Endodermal cell (in vitro differentiated cells): Measurements from ENCODE around the gene SGSM2. TPM values are rescaled to one million over a fixed set of nuclear protein-coding genes. Genes with fewer than 3 reads are reported as not detected.

Experiments
- DNase-seq: peaks from one replicate; pipeline ENCODE4 v3.0.0-alpha.2; 2017
- H3K27ac ChIP-seq: 2 replicates; pipeline ENCODE4 v1.5.1; 2013; ENCODE audit warnings: mild to moderate bottlenecking, low read depth, low read length, moderate library complexity
- H3K27me3 ChIP-seq: 2 replicates; pipeline ENCODE4 v1.6.1; 2013; ENCODE audit warnings: mild to moderate bottlenecking, low read length, moderate library complexity; ENCODE audit not compliant: insufficient read depth, control insufficient read depth, poor library complexity, severe bottlenecking
- H3K36me3 ChIP-seq: 2 replicates; pipeline ENCODE4 v1.7.0; 2013; ENCODE audit warnings: mild to moderate bottlenecking, low read length, moderate library complexity; ENCODE audit not compliant: control insufficient read depth, insufficient read depth
- H3K4me1 ChIP-seq: one replicate; pipeline ENCODE4 v1.7.0; 2013; ENCODE audit warnings: low read length; ENCODE audit not compliant: control insufficient read depth, insufficient read depth
- H3K4me3 ChIP-seq: 2 replicates; pipeline ENCODE4 v1.5.1; 2013; ENCODE audit warnings: mild to moderate bottlenecking, low read length, moderate library complexity
- H3K9ac ChIP-seq: 2 replicates; pipeline ENCODE4 v1.6.1; 2013; ENCODE audit warnings: mild to moderate bottlenecking, low read length, moderate library complexity; ENCODE audit not compliant: poor library complexity, severe bottlenecking; ENCODE audit errors: extremely low read depth
- H3K9me3 ChIP-seq: 2 replicates; pipeline ENCODE4 v1.6.1; 2013; ENCODE audit warnings: mild to moderate bottlenecking, low read length, moderate library complexity; ENCODE audit not compliant: control insufficient read depth
- H3K27ac Mint-ChIP-seq: 2 replicates; pipeline ENCODE4 v1.8.0; 2020; ENCODE audit warnings: mixed read lengths
- H3K27me3 Mint-ChIP-seq: 2 replicates; pipeline ENCODE4 v1.8.0; 2021; ENCODE audit warnings: mild to moderate bottlenecking, mixed read lengths; ENCODE audit not compliant: insufficient read depth
- H3K36me3 Mint-ChIP-seq: 2 replicates; pipeline ENCODE4 v1.8.0; 2020; ENCODE audit warnings: low read depth, mixed read lengths
- H3K4me1 Mint-ChIP-seq: 2 replicates; pipeline ENCODE4 v1.8.0; 2020; ENCODE audit warnings: mixed read lengths
- H3K4me3 Mint-ChIP-seq: 2 replicates; pipeline ENCODE4 v1.8.0; 2020; ENCODE audit warnings: mild to moderate bottlenecking, moderate library complexity, mixed read lengths
- H3K9me3 Mint-ChIP-seq: 2 replicates; pipeline ENCODE4 v1.8.0; 2020; ENCODE audit warnings: mild to moderate bottlenecking, mixed read lengths
- WGBS, 2 experiments: methylation state at CpG; one replicate each; pipeline versions ENCODE4 v1.1.5 to v1.1.7; 2013; ENCODE audit warnings: missing lambda C conversion rate in 2 of 2, mixed read lengths in 1 of 2; ENCODE audit not compliant: insufficient coverage in 1 of 2, insufficient read length in 1 of 2; 5-methylcytosine and 5-hydroxymethylcytosine counted together
- total RNA-seq, 2 donors: library from RNA; stranded (reverse); fragmentation: NEBNext Ultra II Directional in 1 of 2; extraction: Animal tissue kit (Norgen Biotek cat#: 25700) in 1 of 2; gene quantifications; 2 replicates in 1 of 2; 3 replicates in 1 of 2; pipeline ENCODE4 v1.2.1, GENCODE V29; 2021
- TF ChIP-seq, protein P1 (sequence below): fragments of 200-600 bp; sonication (generic); conservative IDR thresholded peaks from 2 replicates; pipeline ENCODE4 v1.5.0; 2021; ENCODE audit warnings: antibody characterized with exemption, mild to moderate bottlenecking

The SGSM2 gene
- total RNA-seq, 2 donors from 2014 or later, result 62.5 to 77.3 TPM

- Histone ChIP-seq H3K27ac (peak overlapping the region; percentile 22), H3K4me3 (peak overlapping the region; percentile 88), H3K9ac (peak overlapping the region; percentile 67), H3K4me1 (peaks cover 11% of the 10 kb centered on the region), H3K27me3 (no peaks in the 10 kb centered on the region), H3K9me3 (no peaks in the 10 kb centered on the region), H3K36me3 (peaks cover 27% of the 10 kb centered on the region)
- Mint-ChIP-seq H3K9me3 (no peaks in the 10 kb centered on the region), H3K4me1 (peaks cover 14% of the 10 kb centered on the region), H3K27me3 (no peaks in the 10 kb centered on the region), H3K27ac (peak overlapping the region; percentile 22), H3K36me3 (peaks cover 19% of the 10 kb centered on the region), H3K4me3 (no peak overlapping the region)
- DNase-seq, result peak; percentile 82
- TF ChIP-seq, protein P1, sequence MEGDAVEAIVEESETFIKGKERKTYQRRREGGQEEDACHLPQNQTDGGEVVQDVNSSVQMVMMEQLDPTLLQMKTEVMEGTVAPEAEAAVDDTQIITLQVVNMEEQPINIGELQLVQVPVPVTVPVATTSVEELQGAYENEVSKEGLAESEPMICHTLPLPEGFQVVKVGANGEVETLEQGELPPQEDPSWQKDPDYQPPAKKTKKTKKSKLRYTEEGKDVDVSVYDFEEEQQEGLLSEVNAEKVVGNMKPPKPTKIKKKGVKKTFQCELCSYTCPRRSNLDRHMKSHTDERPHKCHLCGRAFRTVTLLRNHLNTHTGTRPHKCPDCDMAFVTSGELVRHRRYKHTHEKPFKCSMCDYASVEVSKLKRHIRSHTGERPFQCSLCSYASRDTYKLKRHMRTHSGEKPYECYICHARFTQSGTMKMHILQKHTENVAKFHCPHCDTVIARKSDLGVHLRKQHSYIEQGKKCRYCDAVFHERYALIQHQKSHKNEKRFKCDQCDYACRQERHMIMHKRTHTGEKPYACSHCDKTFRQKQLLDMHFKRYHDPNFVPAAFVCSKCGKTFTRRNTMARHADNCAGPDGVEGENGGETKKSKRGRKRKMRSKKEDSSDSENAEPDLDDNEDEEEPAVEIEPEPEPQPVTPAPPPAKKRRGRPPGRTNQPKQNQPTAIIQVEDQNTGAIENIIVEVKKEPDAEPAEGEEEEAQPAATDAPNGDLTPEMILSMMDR, result no peak
- 20 to 28% methylated on average over 2 to 5 of the region's 5 CpGs for WGBS, 2 experiments
Observed at GRCh38 chr17:2338315-2338657, 985 bp downstream of the SGSM2 start.

GRCh38 chr17:2343421-2343820 lies 6.1 kb downstream of the SGSM2 start:
- Histone ChIP-seq H3K27me3 (no peaks in the 10 kb centered on the region), H3K36me3 (peaks cover 24% of the 10 kb centered on the region), H3K27ac (no peak overlapping the region), H3K4me3 (no peak overlapping the region), H3K9ac (no peak overlapping the region), H3K4me1 (peaks cover 5% of the 10 kb centered on the region), H3K9me3 (no peaks in the 10 kb centered on the region)
- H3K4me3 Mint-ChIP-seq, result no peak overlapping the region
- H3K27ac Mint-ChIP-seq, result no peak overlapping the region
- DNase-seq, result no peak
- TF ChIP-seq, protein P1, result no peak
- peaks cover 12% of the 10 kb centered on the region for H3K4me1 Mint-ChIP-seq
- H3K27me3 Mint-ChIP-seq, result no peaks in the 10 kb centered on the region
- H3K36me3 Mint-ChIP-seq, result peaks cover 32% of the 10 kb centered on the region
- no peaks in the 10 kb centered on the region for H3K9me3 Mint-ChIP-seq
- 91 to 98% methylated on average over 5 of the region's 5 CpGs for WGBS, 2 experiments

DNA sequence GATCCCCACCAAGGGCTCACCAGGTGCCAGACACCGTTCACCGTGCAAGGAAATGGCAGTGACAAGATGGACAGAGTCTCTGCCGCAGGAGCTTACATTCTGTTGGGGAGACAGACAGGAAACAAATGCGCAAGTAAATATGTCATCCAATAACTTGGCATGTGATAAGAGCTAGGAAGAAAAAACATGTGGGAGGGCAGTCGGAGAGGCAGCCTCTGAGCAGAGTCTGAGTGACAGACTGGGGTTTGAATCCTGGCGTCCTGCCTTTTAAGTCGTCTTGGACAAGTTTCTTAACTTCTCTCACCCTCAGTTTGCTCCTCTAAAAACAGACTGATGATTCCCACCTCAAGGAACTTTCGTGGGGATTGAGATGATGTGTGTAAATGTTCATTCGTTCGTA lies 7.2 kb downstream of the SGSM2 start:
- H3K9me3 ChIP-seq, result no peaks in the 10 kb centered on the region
- Mint-ChIP-seq H3K27me3 (no peaks in the 10 kb centered on the region), H3K36me3 (peaks cover 35% of the 10 kb centered on the region), H3K9me3 (no peaks in the 10 kb centered on the region), H3K4me1 (peaks cover 12% of the 10 kb centered on the region), H3K4me3 (no peak overlapping the region), H3K27ac (no peak overlapping the region)
- no peak overlapping the region for H3K9ac ChIP-seq
- H3K27me3 ChIP-seq, result no peaks in the 10 kb centered on the region
- no peak for DNase-seq
- 96 to 97% methylated on average over 6 to 10 of the region's 10 CpGs for WGBS, 2 experiments
- H3K4me1 ChIP-seq, result peaks cover 5% of the 10 kb centered on the region
- TF ChIP-seq, protein P1, result no peak
- peaks cover 24% of the 10 kb centered on the region for H3K36me3 ChIP-seq
- H3K4me3 ChIP-seq, result no peak overlapping the region
- H3K27ac ChIP-seq, result no peak overlapping the region
